ENCODE results near the gene LEO1.
"Not testable (repeated sequence)": the region's sequence is repeated elsewhere in the genome, so short reads cannot be mapped to it uniquely, and the experiment has no call there.

LEO1 gene

GRCh38 chr15:52003710-52004109 lies 32.1 kb upstream of the LEO1 start:
- no peak for DNase-seq (ENCODE audit: low read depth)

- DNase-seq (ENCODE audit: low read depth): not testable (repeated sequence)
Measured at GRCh38 chr15:52003089-52003488, 31.5 kb upstream of the LEO1 start.

GRCh38 chr15:52002351-52002750 lies 30.8 kb upstream of the LEO1 start:
- DNase-seq (ENCODE audit: low read depth): no peak

- no peak for DNase-seq (ENCODE audit: low read depth)
Measured at GRCh38 chr15:51992953-51993352, 21.4 kb upstream of the LEO1 start.

- DNase-seq (ENCODE audit: low read depth): no peak
Measured at GRCh38 chr15:51991141-51991540, 19.6 kb upstream of the LEO1 start.

- DNase-seq (ENCODE audit: low read depth): no peak
Measured at GRCh38 chr15:51982770-51983103, 11.2 kb upstream of the LEO1 start.

- peak; percentile 52 for DNase-seq (ENCODE audit: low read depth)
Measured at GRCh38 chr15:51982013-51982769, 10.6 kb upstream of the LEO1 start.

- no peak for DNase-seq (ENCODE audit: low read depth)
Measured at GRCh38 chr15:51973775-51974174, 2.2 kb upstream of the LEO1 start.

- DNase-seq (ENCODE audit: low read depth): no peak
Measured at GRCh38 chr15:51973220-51973619, 1.6 kb upstream of the LEO1 start.

GRCh38 chr15:51971032-51971374 lies 575 bp downstream of the LEO1 start:
- DNase-seq (ENCODE audit: low read depth): peak; percentile 17

GRCh38 chr15:51970132-51970817 lies 1.3 kb downstream of the LEO1 start:
- no peak for DNase-seq (ENCODE audit: low read depth)

GRCh38 chr15:51969728-51970127 lies 1.9 kb downstream of the LEO1 start:
- DNase-seq (ENCODE audit: low read depth): no peak

GRCh38 chr15:51967583-51967982 lies 4.0 kb downstream of the LEO1 start:
- no peak for DNase-seq (ENCODE audit: low read depth)

GRCh38 chr15:51966192-51966591 lies 5.4 kb downstream of the LEO1 start:
- DNase-seq (ENCODE audit: low read depth): no peak

- DNase-seq (ENCODE audit: low read depth): no peak
Measured at GRCh38 chr15:51965691-51966090, 5.9 kb downstream of the LEO1 start.

- no peak for DNase-seq (ENCODE audit: low read depth)
Measured at GRCh38 chr15:51955504-51955903, 16.1 kb downstream of the LEO1 start.

- DNase-seq (ENCODE audit: low read depth): no peak
Measured at GRCh38 chr15:51952805-51953204, 18.8 kb downstream of the LEO1 start.

- DNase-seq (ENCODE audit: low read depth): no peak
Measured at GRCh38 chr15:51947124-51947523, 24.5 kb downstream of the LEO1 start.

GRCh38 chr15:51939216-51939615 lies 32.4 kb downstream of the LEO1 start:
- no peak for DNase-seq (ENCODE audit: low read depth)

GRCh38 chr15:51938286-51938685 lies 33.3 kb downstream of the LEO1 start:
- DNase-seq (ENCODE audit: low read depth): no peak

GRCh38 chr15:51936105-51936478 lies 35.5 kb downstream of the LEO1 start:
- DNase-seq (ENCODE audit: low read depth): no peak

- no peak for DNase-seq (ENCODE audit: low read depth)
Measured at GRCh38 chr15:51935466-51936104, 36.0 kb downstream of the LEO1 start.

GRCh38 chr15:51932161-51932560 lies 39.4 kb downstream of the LEO1 start:
- no peak for DNase-seq (ENCODE audit: low read depth)

- no peak for DNase-seq (ENCODE audit: low read depth)
Measured at GRCh38 chr15:51931638-51932037, 39.9 kb downstream of the LEO1 start.
